HepG2 (cell line): ENCODE results near the gene DNMT1. TPM values are rescaled to one million over a fixed set of nuclear protein-coding genes. Genes with fewer than 3 reads are reported as not detected.

Experiments used
- ATAC-seq: fragments of 200-7000 bp; cut with Tn5 transposase; 3 replicates; pipeline ENCODE4 v1.9.1; 2020; ENCODE audit warnings: mild to moderate bottlenecking, moderate library complexity
- BruUV-seq: library from RNA; stranded (reverse); fragments of 400-500 nt; replicated peaks from 2 replicates; lab custom pipeline; 2021; lab: Mats Ljungman, UMichigan
- CTCF ChIA-PET: fragments of 300-600 bp; formaldehyde crosslinking; extraction: SDS; loops from one replicate; lab custom pipeline; 2021; ENCODE audit warnings: low total read pairs, inconsistent platforms, low intra/inter-chr PET ratio; lab: Yijun Ruan, JAX
- POLR2A ChIA-PET: fragments of 350-600 bp; sonication (Branson Sonifier 250); formaldehyde crosslinking; loops from one replicate; lab custom pipeline; 2020; ENCODE audit warnings: antibody characterized with exemption, inconsistent platforms; lab: Yijun Ruan, JAX
- DNase-seq: peaks from one replicate; pipeline ENCODE4 v3.0.0-alpha.2; 2015; ENCODE audit warnings: low spot score
- FAIRE-seq: peaks from 3 replicates; lab custom pipeline; 2011; peaks lifted over from hg19 to GRCh38; lab: Jason Lieb, UNC
- H2AFZ ChIP-seq: one replicate; pipeline ENCODE4 v1.6.1; 2011; ENCODE audit warnings: low read length, inconsistent platforms
- H3K27ac ChIP-seq: fragments of 300-600 bp; 3 replicates; pipeline ENCODE4 v1.8.0; 2011; ENCODE audit warnings: mixed run types, mild to moderate bottlenecking, mixed read lengths, low read length, inconsistent platforms; ENCODE audit not compliant: insufficient read depth; ENCODE audit errors: extremely low read length
- H3K27me3 ChIP-seq, 2 experiments: fragments of 200-600 bp in 1 of 2; 2 replicates in 1 of 2; 3 replicates in 1 of 2; pipeline versions ENCODE4 v1.6.0 to v1.8.0; 2011; ENCODE audit warnings: low read length in 2 of 2, mild to moderate bottlenecking in 2 of 2, moderate library complexity in 2 of 2, inconsistent platforms in 1 of 2; ENCODE audit not compliant: insufficient read depth in 2 of 2, control insufficient read depth in 1 of 2
- H3K36me3 ChIP-seq, 2 experiments: fragments of 200-600 bp in 1 of 2; replicated peaks in 1 of 2; 2 replicates in 1 of 2; 3 replicates in 1 of 2; pipeline versions ENCODE4 v1.5.1 to v1.8.0; 2011; ENCODE audit warnings: low read length in 2 of 2, inconsistent platforms in 1 of 2; ENCODE audit not compliant: insufficient read depth in 2 of 2, control insufficient read depth in 1 of 2
- H3K4me1 ChIP-seq: 2 replicates; pipeline ENCODE4 v1.5.1; 2012; ENCODE audit warnings: low read length, inconsistent platforms; ENCODE audit not compliant: insufficient read depth
- H3K4me2 ChIP-seq: 2 replicates; pipeline ENCODE4 v1.6.0; 2011; ENCODE audit warnings: low read depth, low read length, inconsistent platforms
- H3K4me3 ChIP-seq, 3 experiments: fragments of 200-600 bp in 1 of 3; sonication (generic), shearing (Covaris generic) in 1 of 3; replicated peaks in 1 of 3; 2 replicates each; pipeline ENCODE4 v1.5.1; 2011 to 2016; ENCODE audit warnings: low read length in 3 of 3, inconsistent platforms in 2 of 3, low read depth in 2 of 3, mild to moderate bottlenecking in 2 of 3, control low read depth in 1 of 3, mixed read lengths in 1 of 3; ENCODE audit not compliant: insufficient read depth in 1 of 3
- H3K79me2 ChIP-seq: one replicate; pipeline ENCODE4 v1.6.1; 2011; ENCODE audit warnings: low read length, inconsistent platforms; ENCODE audit not compliant: insufficient read depth
- H3K9ac ChIP-seq: 2 replicates; pipeline ENCODE4 v1.6.0; 2011; ENCODE audit warnings: mild to moderate bottlenecking, low read depth, low read length, inconsistent platforms; ENCODE audit not compliant: insufficient read depth
- H3K9me3 ChIP-seq: 2 replicates; pipeline ENCODE4 v1.5.1; 2012; ENCODE audit warnings: mild to moderate bottlenecking, low read length
- H4K20me1 ChIP-seq: 2 replicates; pipeline ENCODE4 v1.6.0; 2011; ENCODE audit warnings: inconsistent platforms, mild to moderate bottlenecking, low read length, moderate library complexity; ENCODE audit not compliant: insufficient read depth
- CHD4 ChIP-seq: fragments of 200-600 bp; sonication (generic); IDR thresholded peaks from 2 replicates; pipeline ENCODE4 v1.7.0; 2017; ENCODE audit warnings: mild to moderate bottlenecking, low read length, borderline replicate concordance
- MLLT10 ChIP-seq: sonication (generic); formaldehyde crosslinking; IDR thresholded peaks from 2 replicates; pipeline ENCODE4 v1.4.0; 2020; ENCODE audit warnings: missing genetic modification reagents
- MXD4 ChIP-seq: IDR thresholded peaks from 2 replicates; pipeline ENCODE4 v1.6.1; 2016; ENCODE audit warnings: mild to moderate bottlenecking, missing biosample characterization, missing genetic modification reagents
- TOPORS ChIP-seq: sonication (generic); formaldehyde crosslinking; IDR thresholded peaks from 2 replicates; pipeline ENCODE4 v1.8.0; 2023; ENCODE audit warnings: mild to moderate bottlenecking, missing genetic modification reagents
- YEATS4 ChIP-seq: sonication (generic); formaldehyde crosslinking; IDR thresholded peaks from 2 replicates; pipeline ENCODE4 v1.4.0; 2020; ENCODE audit warnings: missing genetic modification reagents, borderline replicate concordance
- ZBTB33 ChIP-seq: sonication (generic); formaldehyde crosslinking; IDR thresholded peaks from 2 replicates; pipeline ENCODE4 v1.4.0; 2020; ENCODE audit warnings: missing genetic modification reagents
- ZBTB4 ChIP-seq: sonication (generic); formaldehyde crosslinking; IDR thresholded peaks from 2 replicates; pipeline ENCODE4 v1.4.0; 2020; ENCODE audit warnings: missing genetic modification reagents, mild to moderate bottlenecking, borderline replicate concordance
- ZNF781 ChIP-seq: sonication (generic); formaldehyde crosslinking; IDR thresholded peaks from 2 replicates; pipeline ENCODE4 v1.5.1; 2020; ENCODE audit warnings: borderline replicate concordance, mild to moderate bottlenecking, missing genetic modification reagents; ENCODE audit errors: not compliant biosample characterization
- ZSCAN31 ChIP-seq: sonication (generic); formaldehyde crosslinking; IDR thresholded peaks from 2 replicates; pipeline ENCODE4 v1.5.0; 2020; ENCODE audit warnings: low read depth, mild to moderate bottlenecking, missing genetic modification reagents
- WGBS: methylation state at CpG from one replicate; pipeline ENCODE4 v1.1.6; 2017; ENCODE audit warnings: low lambda C conversion rate; 5-methylcytosine and 5-hydroxymethylcytosine counted together
- in situ Hi-C: cut with HindIII; loops from 2 replicates; pipeline ENCODE4 v1.10.0; 2017; ENCODE audit warnings: low pct_unique_long_range_greater_than_20kb; ENCODE audit not compliant: extremely low pct_ligation_motif_present
- intact Hi-C: fragments of 100-400 bp; cut with micrococcal nuclease; formaldehyde crosslinking; loops from one replicate; pipeline ENCODE4 v1.10.0; 2022; ENCODE audit not compliant: unreplicated experiment
- polyA plus RNA-seq, 8 experiments: library from polyadenylated mRNA; depleted of rRNA in 3 of 8; stranded (reverse) in 7 of 8; unstranded in 1 of 8; fragments of >200 nt; fragmentation: Illumina TruSeq in 4 of 8; extraction: Trizol in 4 of 8; gene quantifications; 2 replicates each; pipeline versions ENCODE4 v1.2.1 to v1.2.3, GENCODE V29; 2011 to 2016; ENCODE audit warnings: low read depth in 4 of 8, missing spikeins in 1 of 8, mixed read lengths in 1 of 8; ENCODE audit not compliant: insufficient read depth in 1 of 8
- total RNA-seq, 5 experiments: library from RNA; depleted of rRNA; stranded (reverse); fragments of >200 nt; fragmentation: Illumina TruSeq; extraction: Trizol; gene quantifications; 2 replicates each; pipeline ENCODE4 v1.2.3, GENCODE V29; 2016; ENCODE audit warnings: low read depth in 1 of 5

Gene DNMT1
- total and polyA plus RNA-seq, 2 of the 13 experiments (the other 11 are each of a cell fraction or from before 2014, with no cell fraction given): 31.2 to 91.1 TPM

- TF ChIP-seq ZSCAN31: no peak
- TF ChIP-seq ZBTB4: no peak
- no peak for TF ChIP-seq MLLT10 (CRISPR knock-in tag)
- TF ChIP-seq CHD4: no peak
- no peak for TF ChIP-seq YEATS4
- TF ChIP-seq ZBTB33 (CRISPR knock-in tag): no peak
Observed at GRCh38 chr19:10149427-10149826, 45.3 kb downstream of the DNMT1 start (continued).

- H3K27me3 ChIP-seq: no peaks in the 10 kb centered on the region
- no TSS peak for BruUV-seq
- FAIRE-seq (no peak), DNase-seq (no peak), ATAC-seq (no peak)
- H4K20me1 ChIP-seq: no peaks in the 10 kb centered on the region
- no peak for TF ChIP-seq TOPORS (CRISPR knock-in tag)
- no peak for TF ChIP-seq ZNF781
- no peak for TF ChIP-seq MXD4
- no peaks in the 10 kb centered on the region for H3K4me1 ChIP-seq
- no peak overlapping the region for H3K4me2 ChIP-seq
- intact Hi-C loops: no loop called here
- peaks cover 40 to 85% of the 10 kb centered on the region in 2 experiments for H3K36me3 ChIP-seq
- H3K79me2 ChIP-seq: no peaks in the 10 kb centered on the region
- H3K9me3 ChIP-seq: no peaks in the 10 kb centered on the region
- in situ Hi-C loops: no loop called here
- H3K27ac ChIP-seq: no peak overlapping the region
- ChIA-PET CTCF (no interaction called here), POLR2A (no interaction called here)
- no peak overlapping the region for H3K4me3 ChIP-seq
- H3K9ac ChIP-seq: no peak overlapping the region
- no peak overlapping the region for H2AFZ ChIP-seq
- 95% methylated on average over 14 of the region's 14 CpGs for WGBS
Observed at GRCh38 chr19:10146142-10146541, 48.6 kb downstream of the DNMT1 start.
